Liver (tissue), 9 donors: ENCODE data around the gene CHN1. TPM values are rescaled to one million over a fixed set of nuclear protein-coding genes. Genes with fewer than 3 reads are reported as not detected.

Experiments
- DNase-seq: peaks from one replicate; pipeline ENCODE4 v3.0.0-alpha.2; 2017; ENCODE audit warnings: low spot score
- H3K27ac ChIP-seq, 2 donors: one replicate each; pipeline ENCODE4 v1.7.0; 2013; ENCODE audit warnings: inconsistent platforms in 2 of 2, low read length in 2 of 2, control low read depth in 1 of 2, low read depth in 1 of 2, mild to moderate bottlenecking in 1 of 2
- H3K27me3 ChIP-seq, 4 donors: one replicate each; pipeline versions ENCODE4 v1.6.1 to v1.7.0; 2013; ENCODE audit warnings: low read length in 3 of 4, inconsistent platforms in 1 of 4, mild to moderate bottlenecking in 1 of 4, moderate library complexity in 1 of 4; ENCODE audit not compliant: control insufficient read depth in 4 of 4, insufficient read depth in 4 of 4
- H3K36me3 ChIP-seq, 4 donors: one replicate each; pipeline versions ENCODE4 v1.6.1 to v1.7.0; 2013; ENCODE audit warnings: low read length in 3 of 4, mild to moderate bottlenecking in 3 of 4, low read depth in 1 of 4, moderate library complexity in 1 of 4; ENCODE audit not compliant: control insufficient read depth in 4 of 4, insufficient read depth in 3 of 4
- H3K4me1 ChIP-seq, 4 donors: one replicate each; pipeline versions ENCODE4 v1.6.1 to v1.7.0; 2013; ENCODE audit warnings: low read length in 3 of 4, mild to moderate bottlenecking in 3 of 4, moderate library complexity in 1 of 4; ENCODE audit not compliant: control insufficient read depth in 4 of 4, insufficient read depth in 4 of 4
- H3K4me3 ChIP-seq, 3 donors: one replicate each; pipeline versions ENCODE4 v1.6.1 to v1.7.0; 2013; ENCODE audit warnings: low read length in 3 of 3, control low read depth in 1 of 3, low read depth in 1 of 3, mild to moderate bottlenecking in 1 of 3
- H3K9ac ChIP-seq, 2 donors: one replicate each; pipeline ENCODE4 v1.7.0; 2013; ENCODE audit warnings: low read length in 2 of 2, mild to moderate bottlenecking in 2 of 2, moderate library complexity in 2 of 2, control low read depth in 1 of 2, low read depth in 1 of 2
- H3K9me3 ChIP-seq, 4 donors: one replicate each; pipeline versions ENCODE4 v1.6.1 to v1.7.0; 2013; ENCODE audit warnings: low read length in 3 of 4; ENCODE audit not compliant: control insufficient read depth in 4 of 4
- CTCF ChIP-seq: fragments of 150-350 bp; IDR thresholded peaks from 2 replicates; pipeline ENCODE4 v1.5.1; 2017; ENCODE audit warnings: improper control_type of control experiment, low read depth, low read length; ENCODE audit not compliant: missing input control
- EGR1 ChIP-seq, 2 donors: IDR thresholded peaks; 2 replicates each; pipeline ENCODE4 v1.6.1; 2016 to 2018; ENCODE audit warnings: antibody characterized with exemption in 2 of 2, low read depth in 2 of 2
- FOXA1 ChIP-seq: IDR thresholded peaks from 2 replicates; pipeline ENCODE4 v1.6.1; 2016; ENCODE audit warnings: antibody characterized with exemption
- FOXA2 ChIP-seq: IDR thresholded peaks from 2 replicates; pipeline ENCODE4 v1.6.1; 2016; ENCODE audit warnings: antibody characterized with exemption
- GABPA ChIP-seq, 2 donors: IDR thresholded peaks in 1 of 2; conservative IDR thresholded peaks in 1 of 2; 2 replicates each; pipeline ENCODE4 v1.6.1; 2016; ENCODE audit warnings: antibody characterized with exemption in 2 of 2, mild to moderate bottlenecking in 1 of 2, moderate library complexity in 1 of 2
- JUND ChIP-seq, 2 donors: IDR thresholded peaks; 2 replicates each; pipeline ENCODE4 v1.6.1; 2016; ENCODE audit warnings: antibody characterized with exemption in 2 of 2
- MAX ChIP-seq: IDR thresholded peaks from 2 replicates; pipeline ENCODE4 v1.6.1; 2016; ENCODE audit warnings: antibody characterized with exemption
- REST ChIP-seq: IDR thresholded peaks from 2 replicates; pipeline ENCODE4 v1.6.1; 2016; ENCODE audit warnings: antibody characterized with exemption, mild to moderate bottlenecking
- SP1 ChIP-seq: IDR thresholded peaks from 2 replicates; pipeline ENCODE4 v1.6.1; 2018; ENCODE audit warnings: antibody characterized with exemption, mild to moderate bottlenecking
- TAF1 ChIP-seq: conservative IDR thresholded peaks from 2 replicates; pipeline ENCODE4 v1.6.1; 2016; ENCODE audit warnings: antibody characterized with exemption, mild to moderate bottlenecking
- YY1 ChIP-seq: IDR thresholded peaks from 2 replicates; pipeline ENCODE4 v1.6.1; 2016; ENCODE audit warnings: antibody characterized with exemption, mild to moderate bottlenecking
- ZBTB33 ChIP-seq: IDR thresholded peaks from 2 replicates; pipeline ENCODE4 v1.6.1; 2016; ENCODE audit warnings: antibody characterized with exemption
- WGBS: extraction: QIAGEN DNeasy Blood & Tissue Kit; methylation state at CpG from one replicate; pipeline ENCODE4 v1.1.7; 2013; 5-methylcytosine and 5-hydroxymethylcytosine counted together
- polyA plus RNA-seq, 2 donors: library from polyadenylated mRNA; stranded (reverse) in 1 of 2; unstranded in 1 of 2; fragments of 200-250 nt in 1 of 2; fragments of >200 nt in 1 of 2; fragmentation: Nextera tagmentation in 1 of 2; extraction: Ambion mirVana in 1 of 2; gene quantifications; one replicate each; pipeline versions ENCODE4 v1.2.1 to v1.2.3, GENCODE V29; 2013 to 2015
- total RNA-seq, 2 donors: library from RNA; depleted of rRNA; stranded (reverse); fragments of >200 nt; gene quantifications; one replicate each; pipeline ENCODE4 v1.2.3, GENCODE V29; 2014
- donor health status: healthy.
- donor health status: healthy.
- donor health status: healthy.
- donor health status: healthy.
- donor health status: healthy.

The CHN1 gene
- total and polyA plus RNA-seq, 4 donors: 0.66 to 1.6 (median 1.1) TPM

- Histone ChIP-seq H3K27ac (no peak overlapping the region), H3K9me3 (no peaks in the 10 kb centered on the region), H3K27me3 (no peaks in the 10 kb centered on the region), H3K4me3 (no peak overlapping the region), H3K9ac (no peak overlapping the region), H3K4me1 (no peaks in the 10 kb centered on the region), H3K36me3 (no peaks in the 10 kb centered on the region)
- 64% methylated on average over 13 of the region's 13 CpGs for WGBS
- TF ChIP-seq YY1: no peak
- TF ChIP-seq SP1: no peak
- TF ChIP-seq JUND (IDR thresholded peaks at IDR 0.05): no peak
- no peak for TF ChIP-seq GABPA (IDR thresholded peaks at IDR 0.05 in 1 of 2, conservative IDR thresholded peaks at IDR 0.05 in 1 of 2)
- TF ChIP-seq CTCF: no peak
- no peak for TF ChIP-seq TAF1
- no peak for TF ChIP-seq REST
- TF ChIP-seq ZBTB33: no peak
- no peak for TF ChIP-seq EGR1 (IDR thresholded peaks at IDR 0.05; ENCODE audit: low read depth in 2 of 2)
- TF ChIP-seq FOXA2: no peak
- TF ChIP-seq FOXA1: no peak
- no peak for TF ChIP-seq MAX
- DNase-seq: no peak
Observed at GRCh38 chr2:174778085-174778981, 226.8 kb downstream of the CHN1 start.

- Histone ChIP-seq H3K27me3 (no peaks in the 10 kb centered on the region), H3K9ac (no peak overlapping the region), H3K9me3 (no peaks in the 10 kb centered on the region), H3K36me3 (no peaks in the 10 kb centered on the region), H3K4me3 (no peak overlapping the region), H3K4me1 (no peaks in the 10 kb centered on the region), H3K27ac (no peak overlapping the region)
- no peak for DNase-seq
- WGBS: 86% methylated on average over 5 of the region's 5 CpGs
- TF ChIP-seq JUND (IDR thresholded peaks at IDR 0.05) (no peak), SP1 (no peak), FOXA1 (no peak)
Observed at GRCh38 chr2:174777347-174778084, 227.7 kb downstream of the CHN1 start.
